Measurements from ENCODE around the gene KRT4.

DNA sequence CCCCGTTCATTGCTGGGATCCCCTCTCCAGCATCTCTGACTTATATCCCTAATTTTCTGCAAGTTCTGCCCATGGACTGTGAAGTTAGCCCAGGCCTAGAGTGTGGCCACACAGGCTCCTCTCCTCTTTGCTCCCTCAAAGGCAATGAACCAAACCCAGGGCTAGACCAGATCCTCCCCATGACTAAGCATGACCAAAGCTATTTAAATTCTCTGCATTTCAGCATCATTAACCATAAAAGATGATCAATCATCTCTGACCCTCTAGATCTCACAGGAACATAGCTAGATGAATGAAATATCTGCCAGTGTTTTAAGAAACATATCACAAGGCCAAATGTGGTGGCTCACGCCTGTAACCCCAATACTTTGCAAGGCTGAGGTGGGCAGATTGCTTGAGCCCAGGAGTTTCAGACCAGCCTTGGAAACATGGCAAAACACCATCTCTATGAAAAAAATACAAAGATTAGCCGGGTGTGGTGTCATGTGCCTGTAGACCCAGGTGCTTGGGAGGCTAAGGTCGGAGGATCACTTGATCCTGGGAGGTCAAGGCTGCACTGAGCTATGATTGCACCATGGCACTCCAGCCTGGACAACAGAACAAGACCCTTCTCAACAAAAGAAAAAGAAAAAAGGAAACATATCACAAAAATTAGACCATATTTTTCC lies 15.8 kb downstream of the KRT4 start:
- peak; percentile 11 for TF ChIP-seq POLR2A (IDR thresholded peaks at IDR 0.05; ENCODE audit: low read length)
- no peak for TF ChIP-seq GATA1 (IDR thresholded peaks at IDR 0.05; ENCODE audit: low read depth, low read length)

Data from erythroblast (primary cell).